ENCODE results near the gene ZNRF4.
"Not testable (repeated sequence)": the region's sequence is repeated elsewhere in the genome, so short reads cannot be mapped to it uniquely, and the experiment has no call there.

ZNRF4 gene, protein sequence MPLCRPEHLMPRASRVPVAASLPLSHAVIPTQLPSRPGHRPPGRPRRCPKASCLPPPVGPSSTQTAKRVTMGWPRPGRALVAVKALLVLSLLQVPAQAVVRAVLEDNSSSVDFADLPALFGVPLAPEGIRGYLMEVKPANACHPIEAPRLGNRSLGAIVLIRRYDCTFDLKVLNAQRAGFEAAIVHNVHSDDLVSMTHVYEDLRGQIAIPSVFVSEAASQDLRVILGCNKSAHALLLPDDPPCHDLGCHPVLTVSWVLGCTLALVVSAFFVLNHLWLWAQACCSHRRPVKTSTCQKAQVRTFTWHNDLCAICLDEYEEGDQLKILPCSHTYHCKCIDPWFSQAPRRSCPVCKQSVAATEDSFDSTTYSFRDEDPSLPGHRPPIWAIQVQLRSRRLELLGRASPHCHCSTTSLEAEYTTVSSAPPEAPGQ

DNA sequence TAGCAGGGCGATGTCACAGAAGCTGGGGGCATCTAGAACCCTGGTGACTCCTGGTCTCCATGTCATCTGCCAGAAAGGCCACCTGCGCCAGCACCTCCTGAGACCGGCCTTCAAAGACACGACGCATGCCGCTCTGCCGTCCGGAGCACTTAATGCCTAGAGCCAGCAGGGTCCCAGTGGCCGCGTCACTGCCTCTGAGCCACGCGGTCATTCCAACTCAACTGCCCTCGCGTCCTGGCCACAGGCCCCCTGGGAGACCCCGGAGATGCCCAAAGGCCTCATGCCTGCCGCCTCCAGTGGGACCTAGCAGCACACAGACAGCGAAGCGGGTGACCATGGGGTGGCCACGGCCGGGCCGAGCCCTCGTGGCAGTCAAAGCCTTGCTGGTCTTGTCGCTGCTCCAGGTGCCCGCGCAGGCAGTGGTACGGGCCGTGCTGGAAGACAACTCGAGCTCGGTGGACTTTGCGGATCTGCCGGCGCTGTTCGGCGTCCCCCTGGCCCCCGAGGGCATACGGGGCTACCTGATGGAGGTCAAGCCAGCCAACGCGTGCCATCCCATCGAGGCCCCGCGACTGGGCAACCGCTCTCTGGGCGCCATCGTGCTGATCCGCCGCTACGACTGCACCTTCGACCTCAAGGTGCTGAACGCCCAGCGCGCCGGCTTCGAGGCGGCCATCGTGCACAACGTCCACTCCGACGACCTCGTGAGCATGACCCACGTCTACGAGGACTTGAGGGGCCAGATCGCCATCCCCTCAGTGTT is at the start of gene ZNRF4:
Gene ZNRF4 (plus strand): TSS at position 51 of the 763 bp plus-strand sequence. CDS start 75 bp downstream, at position 126.
- no peak for DNase-seq

DNA sequence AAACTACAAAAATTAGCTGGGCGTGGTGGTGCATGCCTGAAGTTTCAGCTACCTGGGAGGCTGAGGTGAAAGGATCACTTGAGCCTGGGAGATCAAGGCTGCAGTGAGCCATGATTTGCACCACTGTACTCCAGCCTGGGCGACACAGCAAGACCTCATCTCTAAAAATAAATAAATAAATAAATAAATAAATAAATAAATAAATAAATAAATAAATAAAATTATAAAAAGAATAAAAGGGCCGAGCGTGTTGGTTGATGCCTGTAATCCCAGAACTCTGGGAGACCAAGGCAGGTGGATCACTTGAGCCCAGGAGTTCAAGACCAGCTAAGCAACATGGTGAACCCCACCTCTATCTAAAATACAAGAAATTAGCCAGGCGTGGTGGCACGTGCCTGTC is 49.0 kb upstream of the ZNRF4 start:
- not testable (repeated sequence) for DNase-seq

GRCh38 chr19:5406816-5407215 is 48.4 kb upstream of the ZNRF4 start:
- no peak for DNase-seq

GRCh38 chr19:5407356-5407755 is 47.9 kb upstream of the ZNRF4 start:
- DNase-seq: no peak

DNA sequence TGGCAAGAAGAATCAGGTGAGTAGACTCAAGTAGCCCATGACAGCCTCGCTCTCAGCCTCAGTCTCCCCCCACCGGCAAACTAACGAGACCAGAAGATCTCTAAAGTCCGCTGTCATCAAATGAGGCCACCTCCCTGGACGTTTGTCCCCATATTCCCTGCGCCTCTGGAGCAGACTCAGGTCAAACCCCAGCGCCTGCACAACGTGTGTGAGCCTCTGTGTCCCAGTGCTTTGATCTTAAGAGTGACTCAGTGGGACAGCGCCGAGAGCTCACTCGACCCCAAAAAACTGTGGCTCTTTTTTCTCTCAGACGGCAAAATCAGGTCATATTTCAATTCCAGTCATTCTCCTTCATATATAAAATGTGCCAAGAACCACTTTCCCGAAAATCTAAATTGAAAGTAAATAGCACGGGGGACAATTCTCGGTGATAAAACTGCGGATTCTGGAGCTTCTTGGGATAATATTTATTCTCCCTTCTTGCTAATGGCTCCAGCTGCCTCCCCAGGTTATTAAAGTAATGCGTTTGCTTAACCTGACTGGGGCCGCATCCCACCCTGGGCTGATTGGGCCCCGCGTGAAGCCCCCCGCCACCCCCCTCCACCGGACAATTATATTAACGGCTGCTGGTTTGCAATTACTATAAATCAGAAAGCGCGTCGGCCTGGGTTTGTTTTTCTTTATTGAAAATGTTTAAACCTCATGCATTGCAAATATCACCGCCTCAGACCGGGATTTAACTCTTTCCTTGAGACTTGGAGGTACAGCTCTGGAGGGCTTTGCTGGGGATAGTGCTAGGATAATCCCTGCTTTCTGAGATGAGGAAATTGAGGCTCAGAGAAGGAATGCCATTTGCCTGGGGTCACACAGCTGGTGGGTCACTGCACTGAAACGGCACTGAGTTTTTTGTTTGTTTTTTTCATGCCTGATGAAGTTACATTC is 37.5 kb upstream of the ZNRF4 start:
- DNase-seq: no peak

- DNase-seq: no peak
Observed at GRCh38 chr19:5418677-5419076, 36.5 kb upstream of the ZNRF4 start.

- no peak for DNase-seq
Observed at GRCh38 chr19:5420953-5421352, 34.3 kb upstream of the ZNRF4 start.

- DNase-seq: no peak
Observed at GRCh38 chr19:5423567-5424125, 31.6 kb upstream of the ZNRF4 start.

- DNase-seq: no peak
Observed at GRCh38 chr19:5424192-5424973, 30.8 kb upstream of the ZNRF4 start.

DNA sequence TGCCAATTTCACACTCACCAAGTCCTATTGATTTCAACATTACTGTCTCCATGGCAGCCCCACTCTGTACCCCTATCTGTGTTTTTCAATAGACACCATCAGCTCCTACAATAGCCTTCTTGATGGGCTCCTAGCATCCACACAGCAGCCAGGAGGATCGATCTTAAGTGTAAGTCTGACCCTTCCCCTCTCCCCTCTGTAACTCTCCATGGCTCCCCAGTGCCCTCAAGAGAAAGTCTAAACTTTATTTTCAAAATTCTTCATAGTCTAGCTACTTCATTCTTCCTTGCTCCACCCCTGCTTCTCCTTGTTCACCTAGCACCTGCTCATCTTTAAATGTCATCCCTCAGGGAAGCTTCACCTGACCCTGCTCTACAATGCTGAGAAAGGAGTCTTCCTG is 30.0 kb upstream of the ZNRF4 start:
- DNase-seq: no peak

DNA sequence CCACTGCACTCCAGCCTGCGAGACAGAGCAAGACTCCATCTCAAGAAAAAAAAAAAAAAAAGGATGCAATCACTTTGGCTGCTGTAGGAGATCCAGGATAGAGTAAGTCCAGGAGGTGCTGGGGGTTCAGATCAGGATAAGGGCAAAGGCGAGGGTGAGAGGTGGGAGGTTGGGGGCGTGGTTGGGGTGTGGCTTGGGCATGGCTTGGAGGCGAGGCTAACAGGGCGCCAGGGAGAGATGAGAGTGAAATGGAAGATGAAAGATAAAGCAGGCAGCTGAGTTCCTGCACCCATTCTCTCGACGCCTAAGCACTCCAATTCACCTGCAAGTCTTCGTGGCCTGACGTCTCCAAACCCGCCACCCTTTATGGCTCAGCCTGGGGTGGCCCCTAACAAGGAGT is 25.0 kb upstream of the ZNRF4 start:
- no peak for DNase-seq

- DNase-seq: no peak
Observed at GRCh38 chr19:5432687-5433086, 22.5 kb upstream of the ZNRF4 start.

GRCh38 chr19:5434351-5434917 is 20.8 kb upstream of the ZNRF4 start:
- no peak for DNase-seq

- DNase-seq: peak; percentile 58 to 60
Observed at GRCh38 chr19:5434970-5435641, 20.1 kb upstream of the ZNRF4 start.

GRCh38 chr19:5435642-5436017 is 19.6 kb upstream of the ZNRF4 start:
- DNase-seq: no peak

DNA sequence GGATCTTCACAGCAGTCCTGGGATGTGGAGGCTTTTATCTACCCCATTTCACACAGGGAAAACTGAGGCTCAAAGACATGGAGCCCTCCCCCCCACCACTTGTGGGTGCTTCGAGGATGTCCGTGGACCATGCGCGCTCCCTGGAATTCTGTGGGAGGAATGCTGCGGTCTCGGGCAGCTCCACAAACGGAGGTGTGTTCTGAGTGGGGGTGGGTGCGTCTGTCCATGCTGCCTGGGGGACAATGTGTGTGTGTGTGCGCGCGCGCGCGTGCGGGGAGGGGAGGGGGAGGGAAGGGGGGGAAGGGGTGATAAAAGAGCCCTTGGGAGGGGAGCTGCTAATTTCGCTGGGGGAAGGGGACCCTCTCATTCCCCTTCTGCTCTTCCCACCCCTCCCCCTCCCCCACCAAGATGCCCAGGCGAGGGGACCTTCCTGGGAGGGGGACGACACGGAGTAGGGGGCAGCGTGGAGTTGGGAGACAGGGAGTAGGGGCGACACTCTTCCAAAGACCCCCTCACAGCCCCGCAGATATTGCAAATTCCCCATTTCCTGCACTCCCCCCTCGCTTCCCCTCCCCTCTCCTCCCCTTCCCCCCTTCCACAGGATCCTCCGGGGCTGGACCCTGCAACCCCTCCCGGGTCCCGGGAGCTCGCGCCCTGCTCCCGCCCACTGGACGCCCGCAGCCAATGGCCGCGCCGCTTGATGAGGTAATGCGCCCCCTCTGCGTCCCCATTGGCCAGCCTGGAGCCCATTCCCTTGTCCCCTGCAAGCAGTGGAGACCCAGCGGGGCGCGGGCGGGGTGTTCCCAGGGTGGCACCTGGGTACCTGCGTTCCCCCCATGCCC is 18.9 kb upstream of the ZNRF4 start:
- peak in 1 of 2 donors; percentile 16 for DNase-seq

GRCh38 chr19:5436948-5437306 is 18.3 kb upstream of the ZNRF4 start:
- DNase-seq: no peak

- not testable (repeated sequence) for DNase-seq
Observed at GRCh38 chr19:5438756-5439155, 16.5 kb upstream of the ZNRF4 start.

- DNase-seq: no peak
Observed at GRCh38 chr19:5439452-5439851, 15.8 kb upstream of the ZNRF4 start.

DNA sequence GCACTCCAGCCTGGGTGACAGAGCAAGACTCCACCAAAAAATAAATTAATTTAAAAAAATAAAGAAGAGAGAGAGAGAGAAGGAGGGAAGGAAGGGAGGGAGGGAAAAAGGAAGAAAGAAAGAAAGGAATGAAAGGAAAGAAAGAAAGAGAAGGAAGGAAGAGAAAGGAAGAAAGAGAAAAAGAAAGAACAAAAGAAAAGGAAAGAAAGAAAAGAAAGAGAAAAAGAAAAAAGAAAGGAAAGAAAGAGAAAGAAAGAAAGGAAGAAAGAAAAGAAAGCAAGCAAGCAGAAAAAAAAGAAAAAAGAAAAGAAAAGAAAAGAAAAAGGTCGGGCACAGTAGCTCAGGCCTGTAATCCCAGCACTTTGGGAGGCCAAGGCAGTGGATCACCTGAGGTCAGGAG is 14.9 kb upstream of the ZNRF4 start:
- no peak for DNase-seq
